ENCODE measurements around the gene DCAF15.

DNA sequence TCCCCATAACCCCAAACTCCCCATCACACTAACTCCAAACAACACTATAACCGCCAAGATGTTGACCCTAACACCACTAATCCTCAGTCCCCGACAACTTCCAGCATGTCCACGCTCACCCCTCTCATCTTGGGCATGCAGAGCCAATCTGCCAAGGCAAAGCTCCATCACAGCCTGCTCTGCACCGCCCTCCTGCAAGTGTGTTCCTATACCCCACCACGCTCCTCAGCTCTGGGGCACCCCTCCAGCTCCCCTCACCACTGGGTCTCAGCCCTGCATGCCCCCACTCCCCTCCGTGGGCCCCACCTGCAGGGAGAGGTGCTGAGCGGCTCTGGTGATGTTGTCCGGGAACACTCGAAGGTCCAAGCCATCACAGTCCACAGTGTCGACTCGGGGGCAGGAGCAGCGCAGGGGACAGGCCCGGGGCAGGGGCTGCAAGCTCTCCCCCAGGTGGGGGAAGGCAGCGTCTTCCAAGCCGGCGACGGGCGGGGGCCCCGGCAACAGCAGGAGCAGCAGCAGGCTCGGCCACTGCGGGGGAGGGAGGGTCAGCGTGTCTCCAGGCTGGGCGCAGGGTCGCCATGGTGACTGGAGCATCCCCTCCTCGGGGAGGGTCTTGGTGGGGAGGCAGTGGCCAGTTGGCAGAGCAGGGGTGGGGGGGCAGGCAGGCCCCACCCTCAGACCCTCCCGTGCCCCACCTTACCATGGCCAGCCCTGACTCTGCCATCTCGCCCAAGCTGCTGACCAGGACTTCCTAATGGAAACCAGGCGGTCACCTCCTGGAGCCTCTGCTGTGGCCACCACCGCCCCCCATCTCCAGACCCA lies 14.6 kb upstream of the DCAF15 start:
- no peak for TF ChIP-seq YY1 (IDR thresholded peaks at IDR 0.05; ENCODE audit: insufficient read depth, insufficient read length)
- TF ChIP-seq ZNF274 (IDR thresholded peaks at IDR 0.05; ENCODE audit: low read depth, low read length), result no peak
- TF ChIP-seq SUZ12 (IDR thresholded peaks at IDR 0.05; ENCODE audit: extremely low read depth, insufficient read depth, insufficient read length), result no peak

Data from NT2/D1 (cell line).